HCT116 (cell line): ENCODE measurements around the gene RTN4RL2. TPM values are rescaled to one million over a fixed set of nuclear protein-coding genes. Genes with fewer than 3 reads are reported as not detected.

ENCODE experiments used
- ATAC-seq: fragments of 200-7000 bp; cut with Tn5 transposase; 2 replicates; pipeline ENCODE4 v1.9.1; 2020; ENCODE audit warnings: mild to moderate bottlenecking, moderate library complexity
- BruUV-seq: library from RNA; stranded (reverse); fragments of 400-500 nt; replicated peaks from 2 replicates; lab custom pipeline; 2021; lab: Mats Ljungman, UMichigan
- CTCF ChIA-PET: fragments of 300-600 bp; sonication (Branson Sonifier 250); formaldehyde crosslinking; loops from one replicate; lab custom pipeline; 2021; ENCODE audit warnings: antibody characterized with exemption; lab: Charles Lee
- POLR2A ChIA-PET: fragments of 300-600, 350-600 bp; sonication (Branson Sonifier 250); formaldehyde crosslinking; loops from one replicate; lab custom pipeline; 2021; ENCODE audit warnings: antibody characterized with exemption; lab: Charles Lee
- RAD21 ChIA-PET, 2 experiments: fragments of 300-600 bp; sonication (Branson Sonifier 250); formaldehyde crosslinking; loops; one replicate each; lab custom pipeline; 2023; ENCODE audit warnings: low total read pairs in 2 of 2; ENCODE audit not compliant: uncharacterized antibody in 2 of 2, unreplicated experiment in 2 of 2, low non-redundant PET in 1 of 2; lab: Charles Lee
- DNase-seq: peaks from one replicate; pipeline ENCODE4 v3.0.0-alpha.2; 2010; ENCODE audit warnings: low read depth, low spot score
- H2AFZ ChIP-seq: fragments of 200-600 bp; shearing (Covaris generic), sonication (generic); 2 replicates; pipeline ENCODE4 v1.6.1; 2017; ENCODE audit warnings: low read depth, mixed run types, mixed read lengths, antibody characterized with exemption, low read length; ENCODE audit not compliant: poor library complexity, severe bottlenecking
- H3K27ac ChIP-seq: 2 replicates; pipeline ENCODE4 v1.5.1; 2012; ENCODE audit warnings: low read depth, low read length
- H3K27me3 ChIP-seq: fragments of 200-600 bp; sonication (generic); 2 replicates; pipeline ENCODE4 v1.6.1; 2016; ENCODE audit warnings: mixed run types, low read length, mixed read lengths; ENCODE audit not compliant: insufficient read depth
- H3K36me3 ChIP-seq, 2 experiments: fragments of 200-500 bp in 1 of 2; fragments of 200-600 bp in 1 of 2; sonication (Bioruptor generic) in 1 of 2; sonication (generic) in 1 of 2; 2 replicates each; pipeline versions ENCODE4 v1.5.1 to v1.6.1; 2014 to 2016; ENCODE audit warnings: low read length in 2 of 2, inconsistent platforms in 1 of 2, mixed read lengths in 1 of 2, mixed run types in 1 of 2; ENCODE audit not compliant: insufficient read depth in 2 of 2, control insufficient read depth in 1 of 2
- H3K4me1 ChIP-seq, 2 experiments: fragments of 200-600 bp in 1 of 2; sonication (generic) in 1 of 2; 2 replicates each; pipeline versions ENCODE4 v1.5.1 to v1.6.1; 2012 to 2017; ENCODE audit warnings: low read length in 2 of 2, inconsistent platforms in 1 of 2, mild to moderate bottlenecking in 1 of 2, mixed read lengths in 1 of 2, mixed run types in 1 of 2, moderate library complexity in 1 of 2; ENCODE audit not compliant: insufficient read depth in 2 of 2, control insufficient read depth in 1 of 2
- H3K4me2 ChIP-seq: fragments of 200-600 bp; sonication (generic); 2 replicates; pipeline ENCODE4 v1.6.1; 2017; ENCODE audit warnings: mixed run types, low read length, mixed read lengths
- H3K4me3 ChIP-seq, 2 experiments: fragments of 200-600 bp in 1 of 2; sonication (generic) in 1 of 2; replicated peaks in 1 of 2; 2 replicates each; pipeline ENCODE4 v1.5.1; 2011 to 2016; ENCODE audit warnings: low read length in 2 of 2, control low read depth in 1 of 2, low read depth in 1 of 2, mild to moderate bottlenecking in 1 of 2, mixed read lengths in 1 of 2, mixed run types in 1 of 2
- H3K79me2 ChIP-seq: fragments of 200-600 bp; sonication (generic); 2 replicates; pipeline ENCODE4 v1.6.1; 2017; ENCODE audit warnings: mild to moderate bottlenecking, mixed run types, low read length, moderate library complexity, mixed read lengths; ENCODE audit not compliant: insufficient read depth
- H3K9ac ChIP-seq: fragments of 200-600 bp; sonication (generic); 2 replicates; pipeline ENCODE4 v1.6.1; 2016; ENCODE audit warnings: low read length, mixed read lengths
- H3K9me2 ChIP-seq: fragments of 200-600 bp; sonication (generic), shearing (Covaris generic); 2 replicates; pipeline ENCODE4 v1.6.1; 2017; ENCODE audit warnings: mixed run types, mild to moderate bottlenecking, moderate library complexity; ENCODE audit not compliant: insufficient read depth
- H3K9me3 ChIP-seq, 2 experiments: fragments of 200-500 bp in 1 of 2; fragments of 200-600 bp in 1 of 2; sonication (Bioruptor generic) in 1 of 2; sonication (generic) in 1 of 2; 2 replicates each; pipeline ENCODE4 v1.6.1; 2014 to 2017; ENCODE audit warnings: low read length in 2 of 2, mixed read lengths in 2 of 2, inconsistent platforms in 1 of 2, low read depth in 1 of 2, mild to moderate bottlenecking in 1 of 2, mixed run types in 1 of 2, moderate library complexity in 1 of 2; ENCODE audit not compliant: control insufficient read depth in 1 of 2, insufficient read depth in 1 of 2
- H4K20me1 ChIP-seq: fragments of 200-600 bp; sonication (generic), shearing (Covaris generic); 2 replicates; pipeline ENCODE4 v1.6.1; 2017; ENCODE audit warnings: mixed run types, mild to moderate bottlenecking, moderate library complexity; ENCODE audit not compliant: insufficient read depth
- ATF3 ChIP-seq: IDR thresholded peaks from 2 replicates; pipeline ENCODE4 v1.6.1; 2012
- CEBPB ChIP-seq: IDR thresholded peaks from 2 replicates; pipeline ENCODE4 v1.6.1; 2012; ENCODE audit warnings: low read depth
- CTCF ChIP-seq, 3 experiments: fragments of 200-600 bp in 1 of 3; sonication (generic) in 1 of 3; IDR thresholded peaks in 2 of 3; conservative IDR thresholded peaks in 1 of 3; 2 replicates each; pipeline ENCODE4 v1.5.1; 2012 to 2017; ENCODE audit warnings: low read depth in 2 of 3, low read length in 2 of 3, antibody characterized with exemption in 1 of 3, borderline replicate concordance in 1 of 3, control low read depth in 1 of 3, mild to moderate bottlenecking in 1 of 3, mixed read lengths in 1 of 3, mixed run types in 1 of 3, moderate library complexity in 1 of 3; ENCODE audit not compliant: insufficient read depth in 1 of 3
- FOSL1 ChIP-seq: IDR thresholded peaks from 2 replicates; pipeline ENCODE4 v1.6.1; 2012; ENCODE audit warnings: low read depth
- JUND ChIP-seq: IDR thresholded peaks from 2 replicates; pipeline ENCODE4 v1.6.1; 2012
- POLR2AphosphoS5 ChIP-seq: IDR thresholded peaks from 2 replicates; pipeline ENCODE4 v1.6.1; 2011; ENCODE audit warnings: mild to moderate bottlenecking, low read depth, low read length, moderate library complexity
- RAD21 ChIP-seq: IDR thresholded peaks from 2 replicates; pipeline ENCODE4 v1.6.1; 2012; ENCODE audit warnings: low read depth, mild to moderate bottlenecking
- REST ChIP-seq: IDR thresholded peaks from 2 replicates; pipeline ENCODE4 v1.6.1; 2012; ENCODE audit warnings: low read depth
- SP1 ChIP-seq: IDR thresholded peaks from 2 replicates; pipeline ENCODE4 v1.6.1; 2012; ENCODE audit warnings: low read depth
- TCF7L2 ChIP-seq: IDR thresholded peaks from 2 replicates; pipeline ENCODE4 v1.7.0; 2011; ENCODE audit warnings: borderline replicate concordance, inconsistent platforms; ENCODE audit not compliant: insufficient read depth, insufficient read length; ENCODE audit errors: extremely low read depth
- YY1 ChIP-seq: IDR thresholded peaks from 2 replicates; pipeline ENCODE4 v1.6.1; 2011; ENCODE audit warnings: low read length, low read depth, moderate library complexity, mild to moderate bottlenecking; ENCODE audit not compliant: insufficient replicate concordance; ENCODE audit errors: extremely low read depth
- ZBTB33 ChIP-seq: IDR thresholded peaks from 2 replicates; pipeline ENCODE4 v1.6.1; 2011; ENCODE audit warnings: mild to moderate bottlenecking, low read length, moderate library complexity; ENCODE audit not compliant: insufficient replicate concordance; ENCODE audit errors: extremely low read depth
- intact Hi-C: fragments of 100-400 bp; cut with micrococcal nuclease; formaldehyde crosslinking; loops from 2 replicates; pipeline ENCODE4 v1.10.0; 2022
- total RNA-seq: library from RNA; stranded (reverse); gene quantifications from one replicate; pipeline ENCODE4 v1.2.1, GENCODE V29; 2021; ENCODE audit not compliant: unreplicated experiment

Gene RTN4RL2
- total RNA-seq, 1 experiment from 2014 or later: 24.0 TPM

- no peaks in the 10 kb centered on the region for H3K27me3 ChIP-seq
- no peak overlapping the region for H2AFZ ChIP-seq
- no peak for DNase-seq
- TF ChIP-seq POLR2AphosphoS5 (no peak), CTCF (IDR thresholded peaks at IDR 0.05 in 2 of 3, conservative IDR thresholded peaks at IDR 0.05 in 1 of 3; ENCODE audit: borderline replicate concordance in 1 of 3, insufficient read depth in 1 of 3, low read depth in 2 of 3, low read length in 2 of 3) (no peak), JUND (no peak), TCF7L2 (no peak), ATF3 (no peak), CEBPB (no peak), ZBTB33 (no peak), SP1 (no peak), REST (no peak), RAD21 (no peak), FOSL1 (no peak), YY1 (no peak)
- peaks cover 9 to 17% of the 10 kb centered on the region in 2 experiments; a peak in 3 of 4 replicates for H3K4me1 ChIP-seq
- no peak overlapping the region for H3K4me3 ChIP-seq
- no peak overlapping the region for H3K4me2 ChIP-seq
- H3K9ac ChIP-seq: no peak overlapping the region
- H3K27ac ChIP-seq: no peak overlapping the region
- ChIA-PET POLR2A (no interaction called here), CTCF (interaction anchor here (0.8 to 2.1 kb wide), 2 partner anchors 9 to 143 kb away, joined by 4 to 36 read pairs; no protein-coding TSS in a partner anchor), RAD21 (interaction anchor here in 1 of 2 experiments (0.7 kb wide), 1 partner anchor 9 kb away, joined by 4 read pairs; no protein-coding TSS in a partner anchor)
- H3K79me2 ChIP-seq: no peaks in the 10 kb centered on the region
- no TSS peak for BruUV-seq
- no peaks in the 10 kb centered on the region for H3K36me3 ChIP-seq
- no peaks in the 10 kb centered on the region for H4K20me1 ChIP-seq
- intact Hi-C loops: no loop called here
- no peaks in the 10 kb centered on the region for H3K9me3 ChIP-seq
- no peaks in the 10 kb centered on the region for H3K9me2 ChIP-seq
- ATAC-seq: no peak
These were observed 41.6 kb downstream of the RTN4RL2 start for GRCh38 chr11:57501953-57502352.
